SH-SY5Y (cell line): ENCODE data around the gene BCL10.

Source experiments
- GATA2 ChIP-seq: IDR thresholded peaks from 2 replicates; pipeline ENCODE4 v1.6.1; 2011; ENCODE audit warnings: mild to moderate bottlenecking, low read depth, low read length
- GATA3 ChIP-seq: IDR thresholded peaks from 2 replicates; pipeline ENCODE4 v1.6.1; 2011; ENCODE audit warnings: low read depth, mild to moderate bottlenecking, low read length, moderate library complexity

Gene BCL10

GRCh38 chr1:85276215-85276977 is at the start of gene BCL10:
Gene BCL10, minus strand, starts transcription at chr1:85276632. Its CDS starts 280 bp downstream, at chr1:85276352.
- TF ChIP-seq GATA2 (no peak), GATA3 (no peak)

DNA sequence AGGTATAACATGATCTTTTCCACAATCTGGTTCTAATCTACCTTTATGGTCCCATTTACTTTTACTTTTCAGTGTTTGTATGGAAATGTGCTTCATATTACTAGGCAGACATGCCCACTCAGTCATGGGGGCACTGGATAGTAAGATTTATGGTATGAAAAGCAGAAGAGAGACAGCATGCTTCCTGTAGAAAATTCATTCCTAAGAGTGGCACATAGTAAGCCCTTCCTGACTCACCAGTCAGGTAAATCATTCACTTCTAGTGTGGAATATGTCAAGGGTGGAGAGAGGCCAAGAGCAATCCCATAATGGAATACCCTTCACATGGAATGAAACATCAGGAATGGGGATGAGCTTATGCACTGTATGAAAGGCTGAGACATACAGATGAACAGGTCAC is 49.5 kb upstream of the BCL10 start:
- no peak for TF ChIP-seq GATA2
- TF ChIP-seq GATA3, result no peak

DNA sequence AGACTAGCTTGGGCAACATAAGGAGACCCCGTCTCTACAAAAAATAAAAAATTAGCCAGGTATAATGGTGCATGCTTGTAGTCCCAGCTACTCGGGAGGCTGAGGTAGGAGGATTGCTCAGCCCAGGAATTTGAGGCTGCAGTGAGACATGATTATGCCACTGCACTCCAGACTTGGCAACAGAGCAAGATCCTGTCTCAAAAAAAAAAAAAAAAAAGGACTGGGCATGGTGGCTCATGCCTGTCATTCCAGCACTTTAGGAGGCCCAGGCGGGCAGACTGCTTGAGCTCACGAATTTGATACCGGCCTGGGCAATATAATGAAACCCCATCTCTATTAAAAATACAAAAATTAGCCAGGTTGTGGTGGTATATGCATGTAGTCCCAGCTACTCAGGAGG is 47.3 kb upstream of the BCL10 start:
- no peak for TF ChIP-seq GATA3
- no peak for TF ChIP-seq GATA2

DNA sequence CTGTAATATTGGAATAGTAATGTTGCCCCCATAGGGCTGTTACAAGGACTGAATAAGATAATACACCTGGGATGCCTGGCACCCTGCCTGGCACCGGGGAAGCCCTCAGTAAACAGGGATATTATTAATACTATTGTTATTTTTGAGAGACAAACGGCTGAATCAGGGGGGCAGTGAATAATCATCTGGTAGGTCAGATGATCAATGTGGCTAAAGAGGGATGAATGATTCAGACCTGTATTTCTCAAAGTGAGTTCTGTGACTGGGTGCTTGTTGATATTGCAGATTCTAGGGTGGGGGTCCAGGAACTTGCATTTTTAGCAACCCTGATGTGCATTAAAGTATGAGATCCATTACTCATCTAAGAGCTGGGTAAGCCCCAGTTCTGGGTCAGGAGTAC is 46.2 kb upstream of the BCL10 start:
- TF ChIP-seq GATA2, result no peak
- no peak for TF ChIP-seq GATA3

- TF ChIP-seq GATA2, result no peak
- TF ChIP-seq GATA3, result no peak
Observed at GRCh38 chr1:85321237-85321964, 45.0 kb upstream of the BCL10 start.

DNA sequence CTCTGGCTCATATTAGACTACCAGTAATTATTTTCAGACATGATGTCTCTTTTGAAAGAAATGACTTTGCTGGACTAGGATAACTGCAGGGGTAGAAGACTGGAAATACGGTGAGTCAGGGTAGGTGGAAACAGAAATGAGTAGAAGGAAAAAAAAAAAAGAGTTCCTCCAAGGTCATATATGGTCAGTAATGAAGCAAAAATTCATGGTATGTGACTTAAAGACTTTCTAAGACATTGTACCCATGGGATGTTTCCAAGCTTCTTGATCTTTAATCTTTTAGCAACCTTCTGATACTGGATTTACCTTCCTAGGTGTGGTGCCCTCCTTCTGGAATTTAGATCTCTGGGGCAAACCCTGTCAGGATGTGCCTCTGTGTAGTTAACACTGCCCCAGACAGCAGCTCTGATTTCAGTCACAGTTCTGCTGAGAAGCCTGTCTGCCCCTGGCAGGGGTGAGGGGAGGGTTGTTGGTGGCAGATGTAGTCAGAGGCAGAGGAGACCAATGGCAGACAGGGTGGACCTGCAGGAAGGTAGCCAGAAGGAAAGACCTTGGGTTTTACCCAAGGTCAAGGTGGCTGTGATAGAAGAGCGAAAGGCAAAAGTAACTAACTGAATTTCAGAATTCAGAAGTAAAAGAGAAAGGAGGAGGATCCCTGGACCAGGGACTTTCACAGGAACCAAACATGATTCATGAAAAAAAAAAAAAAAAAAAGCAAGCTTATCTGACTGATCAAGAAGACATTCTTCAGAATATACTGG is 44.1 kb upstream of the BCL10 start:
- no peak for TF ChIP-seq GATA2
- no peak for TF ChIP-seq GATA3

- TF ChIP-seq GATA2 (no peak), GATA3 (no peak)
Observed at GRCh38 chr1:85319931-85320330, 43.5 kb upstream of the BCL10 start.

DNA sequence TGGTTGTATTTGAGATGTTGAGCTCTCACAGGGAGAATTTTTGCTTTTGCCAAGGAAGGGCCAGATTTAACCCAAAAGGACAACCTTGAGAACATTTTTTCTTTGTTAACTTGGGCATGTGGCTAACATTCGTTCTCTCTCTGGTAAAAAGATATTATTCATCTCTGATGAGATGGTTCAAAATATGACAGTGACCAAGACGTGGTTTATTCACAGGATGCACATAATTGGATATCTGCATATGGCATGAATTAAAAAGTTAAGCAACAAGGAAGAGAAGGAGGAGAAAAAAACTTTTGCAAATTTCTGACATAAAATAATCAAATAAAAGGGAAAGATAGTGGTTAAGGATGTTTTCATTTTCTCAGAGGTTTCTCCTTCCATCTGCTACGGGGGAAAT is 43.1 kb upstream of the BCL10 start:
- TF ChIP-seq GATA2 (no peak), GATA3 (no peak)

DNA sequence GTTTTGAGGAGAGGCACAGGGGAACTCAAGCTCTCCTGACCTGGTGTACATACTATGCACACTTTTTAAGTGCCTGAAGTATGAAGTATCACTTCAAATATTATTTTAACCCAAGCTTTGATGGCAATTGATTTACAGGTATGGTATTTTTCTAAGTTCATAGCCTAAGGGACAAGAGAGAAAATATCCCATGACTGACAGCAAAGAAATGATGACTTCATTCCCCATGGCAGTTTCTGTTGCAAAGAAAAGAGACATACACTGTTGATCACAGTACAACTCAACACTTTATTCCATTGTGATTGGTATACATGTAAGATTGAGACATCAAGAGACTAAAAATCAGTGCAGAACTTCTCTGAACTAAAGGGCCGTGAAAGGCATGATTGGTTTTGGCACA is 41.8 kb upstream of the BCL10 start:
- TF ChIP-seq GATA3 (no peak), GATA2 (no peak)

GRCh38 chr1:85317560-85317959 is 41.1 kb upstream of the BCL10 start:
- TF ChIP-seq GATA3 (no peak), GATA2 (no peak)

DNA sequence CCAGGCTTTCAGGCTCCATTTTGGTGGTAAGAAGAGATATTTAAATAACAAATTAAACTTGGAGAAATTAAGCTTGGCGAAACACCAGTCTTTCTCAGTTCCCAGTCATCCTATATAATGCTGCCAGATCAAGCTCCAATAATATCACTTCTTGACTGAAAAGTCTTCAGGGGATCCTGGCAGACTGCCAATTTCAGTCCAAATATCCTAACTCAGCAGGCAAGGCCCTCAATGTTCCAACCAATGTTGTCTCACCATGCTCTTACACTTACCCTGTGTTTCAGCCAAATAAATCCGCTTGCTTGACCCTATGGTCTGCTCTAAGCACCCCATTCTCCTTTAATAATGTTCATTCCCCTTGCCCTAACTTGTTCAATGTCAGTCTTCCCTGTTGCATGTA is 39.9 kb upstream of the BCL10 start:
- no peak for TF ChIP-seq GATA3
- TF ChIP-seq GATA2, result no peak

GRCh38 chr1:85315789-85316188 is 39.4 kb upstream of the BCL10 start:
- no peak for TF ChIP-seq GATA2
- no peak for TF ChIP-seq GATA3

- no peak for TF ChIP-seq GATA2
Observed at GRCh38 chr1:85314726-85315125, 38.3 kb upstream of the BCL10 start.

- TF ChIP-seq GATA2, result no peak
- TF ChIP-seq GATA3, result no peak
Observed at GRCh38 chr1:85313888-85314696, 37.7 kb upstream of the BCL10 start.

- no peak for TF ChIP-seq GATA3
- TF ChIP-seq GATA2, result no peak
Observed at GRCh38 chr1:85311818-85312217, 35.4 kb upstream of the BCL10 start.
